Measurements from ENCODE around the gene LCE7A.

- TF ChIP-seq CTCF (IDR thresholded peaks at IDR 0.05) = no peak
- TF ChIP-seq POLR2A (IDR thresholded peaks at IDR 0.05) = no peak
Measured at GRCh38 chr1:152888126-152888525, 28.3 kb downstream of the LCE7A start.

Measured in testis (tissue), 2 donors.